CD4-positive, alpha-beta T cell (primary cell): ENCODE measurements around the gene MED13. TPM values are rescaled to one million over a fixed set of nuclear protein-coding genes. Genes with fewer than 3 reads are reported as not detected.

Source experiments
- ATAC-seq: fragments of 200-7000 bp; cut with Tn5 transposase; one replicate; pipeline ENCODE4 v1.10.0; 2022; ENCODE audit warnings: mild to moderate bottlenecking; ENCODE audit not compliant: poor library complexity
- CTCF ChIA-PET: fragments of 350-600 bp; sonication (Branson Sonifier 250); formaldehyde crosslinking; loops from one replicate; lab custom pipeline; 2021; ENCODE audit warnings: antibody characterized with exemption, inconsistent platforms; lab: Charles Lee
- POLR2A ChIA-PET: fragments of 350-600 bp; sonication (Branson Sonifier 250); formaldehyde crosslinking; loops from one replicate; lab custom pipeline; 2021; ENCODE audit warnings: antibody characterized with exemption, inconsistent platforms; lab: Charles Lee
- DNase-seq, 14 experiments: peaks; one replicate each; pipeline ENCODE4 v3.0.0-alpha.2; 2013 to 2020; ENCODE audit warnings: mixed read lengths in 2 of 14
- H3K27ac ChIP-seq, 2 donors: one replicate each; pipeline versions ENCODE4 v1.5.1 to v1.7.0; 2013; ENCODE audit warnings: low read length in 2 of 2, low read depth in 1 of 2, mild to moderate bottlenecking in 1 of 2
- H3K27me3 ChIP-seq, 2 experiments: 1 replicate in 1 of 2; 2 replicates in 1 of 2; pipeline versions ENCODE4 v1.6.1 to v1.7.0; 2013; ENCODE audit warnings: low read length in 2 of 2, control low read depth in 1 of 2, mild to moderate bottlenecking in 1 of 2, moderate library complexity in 1 of 2; ENCODE audit not compliant: insufficient read depth in 2 of 2, control insufficient read depth in 1 of 2
- H3K36me3 ChIP-seq: one replicate; pipeline ENCODE4 v1.6.1; 2013; ENCODE audit warnings: low read length, control low read depth; ENCODE audit not compliant: insufficient read depth
- H3K4me1 ChIP-seq: one replicate; pipeline ENCODE4 v1.6.1; 2013; ENCODE audit warnings: low read length, control low read depth; ENCODE audit not compliant: insufficient read depth
- H3K4me3 ChIP-seq: one replicate; pipeline ENCODE4 v1.5.1; 2013; ENCODE audit warnings: mild to moderate bottlenecking, low read length, moderate library complexity
- H3K9me3 ChIP-seq, 2 experiments: 1 replicate in 1 of 2; 2 replicates in 1 of 2; pipeline versions ENCODE4 v1.6.1 to v1.7.0; 2013; ENCODE audit warnings: low read length in 2 of 2, mild to moderate bottlenecking in 2 of 2, control low read depth in 1 of 2, moderate library complexity in 1 of 2; ENCODE audit not compliant: control insufficient read depth in 1 of 2, insufficient read depth in 1 of 2
- H3K27ac Mint-ChIP-seq: one replicate; pipeline ENCODE4 v1.8.0; 2020; ENCODE audit warnings: mixed read lengths
- H3K27me3 Mint-ChIP-seq: one replicate; pipeline ENCODE4 v1.8.0; 2021; ENCODE audit warnings: mixed read lengths
- H3K36me3 Mint-ChIP-seq: one replicate; pipeline ENCODE4 v1.8.0; 2021; ENCODE audit warnings: low read depth, mixed read lengths
- H3K4me1 Mint-ChIP-seq: one replicate; pipeline ENCODE4 v1.8.0; 2021; ENCODE audit warnings: low read depth, mixed read lengths
- H3K4me3 Mint-ChIP-seq: one replicate; pipeline ENCODE4 v1.8.0; 2020; ENCODE audit warnings: mild to moderate bottlenecking, mixed read lengths
- H3K9me3 Mint-ChIP-seq: one replicate; pipeline ENCODE4 v1.8.0; 2020; ENCODE audit warnings: mixed read lengths
- intact Hi-C, 2 experiments: fragments of 100-400 bp; cut with DNase I in 1 of 2; cut with micrococcal nuclease in 1 of 2; formaldehyde crosslinking; loops; one replicate each; pipeline versions ENCODE4 v1.15.1 to v1.9.0; 2023 to 2025; cut with DNase I, micrococcal nuclease
- total RNA-seq, 174 experiments: library from RNA in 2 of 174; stranded (reverse) in 2 of 174; gene quantifications; one replicate each; pipeline ENCODE4 v1.2.3 and lab custom pipeline; 2021 to 2026
- TF ChIP-seq, protein P1 (sequence below): fragments of 200-600 bp; IDR thresholded peaks from one replicate; pipeline ENCODE4 v1.8.0; 2022; ENCODE audit warnings: antibody characterized with exemption, mild to moderate bottlenecking

Gene MED13
- total RNA-seq, 2 experiments from 2014 or later, result 75.7 to 85.8 TPM

DNA sequence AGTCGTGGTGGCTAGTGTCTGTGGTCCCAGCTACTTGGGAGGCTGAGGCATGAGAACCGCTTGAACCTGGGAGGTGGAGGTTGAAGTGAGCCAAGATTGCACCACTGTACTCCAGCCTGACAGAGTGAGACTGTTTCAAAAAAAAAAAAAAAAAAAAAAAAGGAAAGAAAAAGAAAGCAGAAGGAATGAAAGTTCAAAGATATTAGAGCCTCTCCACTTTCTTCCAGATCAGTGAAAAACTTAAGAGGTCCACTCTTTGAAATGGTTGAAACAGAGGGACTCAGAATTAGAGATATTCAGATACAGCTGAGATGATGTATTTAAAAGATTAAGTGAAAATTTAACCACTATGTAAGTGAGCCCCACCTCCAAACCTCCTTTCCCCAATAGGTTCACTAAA, 16.8 kb downstream of the MED13 start:
- Mint-ChIP-seq H3K27me3 (no peaks in the 10 kb centered on the region), H3K36me3 (peaks cover 89% of the 10 kb centered on the region), H3K9me3 (no peaks in the 10 kb centered on the region), H3K27ac (no peak overlapping the region), H3K4me3 (no peak overlapping the region), H3K4me1 (peaks cover 73% of the 10 kb centered on the region)
- no peak for ATAC-seq
- H3K27me3 ChIP-seq, result no peaks in the 10 kb centered on the region
- ChIA-PET CTCF (interaction anchor here (1.1 kb wide), 1 partner anchor 18 kb away, joined by 3 read pairs; no protein-coding TSS in a partner anchor), POLR2A (interaction anchor here (0.6 kb wide), 1 partner anchor 926 kb away, joined by 3 read pairs; no protein-coding TSS in a partner anchor)
- no peak overlapping the region for H3K27ac ChIP-seq
- no peak for DNase-seq
- H3K9me3 ChIP-seq, result no peaks in the 10 kb centered on the region
- H3K36me3 ChIP-seq, result peaks cover 80% of the 10 kb centered on the region
- intact Hi-C loops, result no loop called here
- TF ChIP-seq, protein P1, sequence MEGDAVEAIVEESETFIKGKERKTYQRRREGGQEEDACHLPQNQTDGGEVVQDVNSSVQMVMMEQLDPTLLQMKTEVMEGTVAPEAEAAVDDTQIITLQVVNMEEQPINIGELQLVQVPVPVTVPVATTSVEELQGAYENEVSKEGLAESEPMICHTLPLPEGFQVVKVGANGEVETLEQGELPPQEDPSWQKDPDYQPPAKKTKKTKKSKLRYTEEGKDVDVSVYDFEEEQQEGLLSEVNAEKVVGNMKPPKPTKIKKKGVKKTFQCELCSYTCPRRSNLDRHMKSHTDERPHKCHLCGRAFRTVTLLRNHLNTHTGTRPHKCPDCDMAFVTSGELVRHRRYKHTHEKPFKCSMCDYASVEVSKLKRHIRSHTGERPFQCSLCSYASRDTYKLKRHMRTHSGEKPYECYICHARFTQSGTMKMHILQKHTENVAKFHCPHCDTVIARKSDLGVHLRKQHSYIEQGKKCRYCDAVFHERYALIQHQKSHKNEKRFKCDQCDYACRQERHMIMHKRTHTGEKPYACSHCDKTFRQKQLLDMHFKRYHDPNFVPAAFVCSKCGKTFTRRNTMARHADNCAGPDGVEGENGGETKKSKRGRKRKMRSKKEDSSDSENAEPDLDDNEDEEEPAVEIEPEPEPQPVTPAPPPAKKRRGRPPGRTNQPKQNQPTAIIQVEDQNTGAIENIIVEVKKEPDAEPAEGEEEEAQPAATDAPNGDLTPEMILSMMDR, result no peak
- H3K4me3 ChIP-seq, result no peak overlapping the region
- H3K4me1 ChIP-seq, result peaks cover 4% of the 10 kb centered on the region

DNA sequence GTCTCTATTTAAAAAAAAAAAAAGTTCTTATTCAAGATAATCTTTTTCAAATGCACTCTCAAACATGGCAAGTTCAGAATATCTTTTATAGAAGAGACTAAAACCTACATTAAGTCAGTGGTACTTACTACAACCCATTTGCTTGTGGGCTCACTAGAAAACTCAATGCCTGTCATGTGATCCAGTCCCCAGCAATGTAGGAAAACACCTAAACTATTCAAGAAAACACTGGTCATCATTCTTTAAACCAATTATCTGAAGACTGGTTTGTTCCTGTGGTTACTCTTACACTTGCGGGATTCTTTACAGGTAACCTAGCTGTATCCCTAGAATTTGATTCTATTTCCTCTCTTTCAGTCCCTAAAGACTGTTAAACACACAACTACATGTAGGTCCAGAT, 19.6 kb downstream of the MED13 start:
- peaks cover 78% of the 10 kb centered on the region for H3K36me3 ChIP-seq
- intact Hi-C loops, result no loop called here
- POLR2A ChIA-PET, result no interaction called here
- DNase-seq, result no peak
- no peaks in the 10 kb centered on the region for H3K9me3 ChIP-seq
- no peaks in the 10 kb centered on the region for H3K27me3 ChIP-seq
- H3K4me3 ChIP-seq, result no peak overlapping the region
- H3K4me1 ChIP-seq, result peaks cover 7% of the 10 kb centered on the region
- Mint-ChIP-seq H3K4me3 (no peak overlapping the region), H3K27ac (peak overlapping the region; percentile 36), H3K4me1 (peaks cover 67% of the 10 kb centered on the region), H3K27me3 (no peaks in the 10 kb centered on the region), H3K36me3 (peaks cover 89% of the 10 kb centered on the region), H3K9me3 (no peaks in the 10 kb centered on the region)
- CTCF ChIA-PET, result no interaction called here
- no peak for ATAC-seq
- TF ChIP-seq, protein P1, result no peak
- H3K27ac ChIP-seq, result no peak overlapping the region

DNA sequence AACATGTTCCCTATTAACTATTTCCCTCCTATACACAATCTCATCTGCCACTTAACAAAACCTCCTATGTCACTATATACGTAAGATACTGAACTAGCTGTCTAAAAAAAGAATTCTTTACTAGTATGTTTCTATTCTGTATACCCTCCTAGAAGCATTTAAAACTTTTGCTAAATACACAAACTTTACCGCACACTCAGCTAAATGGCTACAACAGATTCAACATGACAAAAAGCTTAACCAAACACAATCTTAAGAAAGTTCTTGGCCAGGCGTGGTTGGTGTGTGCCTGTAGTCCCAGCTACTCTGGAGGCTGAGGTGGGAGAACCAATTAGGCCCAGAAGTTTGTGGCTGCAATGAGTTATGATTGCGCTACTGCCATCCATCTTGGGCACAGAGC, 20.0 kb downstream of the MED13 start:
- Histone ChIP-seq H3K4me1 (peaks cover 7% of the 10 kb centered on the region), H3K27ac (no peak overlapping the region), H3K36me3 (peaks cover 74% of the 10 kb centered on the region), H3K9me3 (no peaks in the 10 kb centered on the region), H3K4me3 (no peak overlapping the region), H3K27me3 (no peaks in the 10 kb centered on the region)
- no peak overlapping the region for H3K4me3 Mint-ChIP-seq
- H3K9me3 Mint-ChIP-seq, result no peaks in the 10 kb centered on the region
- DNase-seq, result no peak
- peaks cover 89% of the 10 kb centered on the region for H3K36me3 Mint-ChIP-seq
- no peaks in the 10 kb centered on the region for H3K27me3 Mint-ChIP-seq
- H3K27ac Mint-ChIP-seq, result peak overlapping the region; percentile 36
- CTCF ChIA-PET, result no interaction called here
- POLR2A ChIA-PET, result interaction anchor here (0.7 kb wide), 1 partner anchor 21 kb away, joined by 4 read pairs; no protein-coding TSS in a partner anchor
- H3K4me1 Mint-ChIP-seq, result peaks cover 67% of the 10 kb centered on the region
- intact Hi-C loops, result no loop called here
- TF ChIP-seq, protein P1, result no peak
- no peak for ATAC-seq
